ENCODE results near the gene ZNF622.

DNA sequence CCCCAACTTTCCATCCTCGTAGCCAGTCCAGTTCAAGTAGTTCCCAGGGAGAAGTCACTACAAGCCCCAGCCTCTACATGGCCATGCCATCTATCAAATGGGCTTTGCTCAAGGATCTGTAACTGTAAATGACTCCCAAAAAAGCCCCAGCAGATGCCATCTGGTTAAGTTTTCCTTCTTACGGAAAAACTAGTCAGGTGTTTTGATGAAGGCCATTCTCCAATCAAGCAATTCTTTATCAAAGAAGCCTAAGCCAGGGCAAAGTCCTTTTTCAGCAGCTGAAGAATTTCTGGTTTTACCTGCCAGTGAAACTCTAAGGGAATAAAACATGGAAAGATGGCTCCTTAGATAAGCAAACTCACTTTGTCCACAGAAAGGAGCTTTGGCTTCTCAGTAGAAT lies 21.9 kb upstream of the ZNF622 start:
- TF ChIP-seq ZNF558 (tag by site-specific recombination; IDR thresholded peaks at IDR 0.05) = no peak
- TF ChIP-seq ZNF114 (tag by site-specific recombination; IDR thresholded peaks at IDR 0.05) = no peak
- no peak for TF ChIP-seq HIC1 (tag by site-specific recombination; IDR thresholded peaks at IDR 0.05)

Measured in HEK293 (cell line).